Stomach (tissue), 4 donors: Measurements from ENCODE around the gene XYLT1.

ENCODE experiments used
- POLR2A ChIP-seq, 4 donors: fragments of 450-650 bp; IDR thresholded peaks; one replicate each; pipeline ENCODE4 v1.6.1; 2016; ENCODE audit warnings: antibody characterized with exemption in 4 of 4, control low read depth in 2 of 4, mild to moderate bottlenecking in 1 of 4, moderate library complexity in 1 of 4
- TF ChIP-seq, protein P1 (sequence below), 7 experiments: fragments of 450-650 bp in 4 of 7; fragments of 200-600 bp in 3 of 7; sonication (generic) in 3 of 7; IDR thresholded peaks; one replicate each; pipeline ENCODE4 v1.5.1; 2016 to 2019; ENCODE audit warnings: antibody characterized with exemption in 7 of 7, control low read depth in 2 of 7, mild to moderate bottlenecking in 1 of 7

DNA sequence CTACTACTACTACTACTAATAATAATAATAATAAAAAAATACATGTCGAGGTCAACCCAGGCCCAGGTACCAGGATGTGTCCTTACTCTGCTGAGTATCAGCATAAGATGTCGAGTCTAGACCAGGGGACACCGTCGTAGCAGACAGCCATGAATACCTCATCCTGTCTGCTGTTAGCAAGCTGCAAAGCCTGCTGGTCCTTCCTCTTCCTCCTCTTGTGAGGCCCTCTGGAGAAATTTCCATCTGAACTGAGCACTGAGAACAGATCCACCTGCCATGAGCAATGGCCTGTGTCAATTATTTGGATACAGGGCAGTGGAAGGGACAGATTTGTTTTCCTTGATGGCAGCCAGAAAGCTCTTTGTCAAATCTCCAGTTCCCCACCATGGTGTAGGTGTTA, 168.5 kb downstream of the XYLT1 start:
- TF ChIP-seq, protein P1, sequence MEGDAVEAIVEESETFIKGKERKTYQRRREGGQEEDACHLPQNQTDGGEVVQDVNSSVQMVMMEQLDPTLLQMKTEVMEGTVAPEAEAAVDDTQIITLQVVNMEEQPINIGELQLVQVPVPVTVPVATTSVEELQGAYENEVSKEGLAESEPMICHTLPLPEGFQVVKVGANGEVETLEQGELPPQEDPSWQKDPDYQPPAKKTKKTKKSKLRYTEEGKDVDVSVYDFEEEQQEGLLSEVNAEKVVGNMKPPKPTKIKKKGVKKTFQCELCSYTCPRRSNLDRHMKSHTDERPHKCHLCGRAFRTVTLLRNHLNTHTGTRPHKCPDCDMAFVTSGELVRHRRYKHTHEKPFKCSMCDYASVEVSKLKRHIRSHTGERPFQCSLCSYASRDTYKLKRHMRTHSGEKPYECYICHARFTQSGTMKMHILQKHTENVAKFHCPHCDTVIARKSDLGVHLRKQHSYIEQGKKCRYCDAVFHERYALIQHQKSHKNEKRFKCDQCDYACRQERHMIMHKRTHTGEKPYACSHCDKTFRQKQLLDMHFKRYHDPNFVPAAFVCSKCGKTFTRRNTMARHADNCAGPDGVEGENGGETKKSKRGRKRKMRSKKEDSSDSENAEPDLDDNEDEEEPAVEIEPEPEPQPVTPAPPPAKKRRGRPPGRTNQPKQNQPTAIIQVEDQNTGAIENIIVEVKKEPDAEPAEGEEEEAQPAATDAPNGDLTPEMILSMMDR (IDR thresholded peaks at IDR 0.05) = no peak
- no peak for TF ChIP-seq POLR2A (IDR thresholded peaks at IDR 0.05)
